ENCODE measurements around the gene EPHX1. TPM values are rescaled to one million over a fixed set of nuclear protein-coding genes. Genes with fewer than 3 reads are reported as not detected.
A peak's percentile ranks its signal among the peaks of the same experiment; 100 is the strongest.
"Not testable (repeated sequence)": the region's sequence is repeated elsewhere in the genome, so short reads cannot be mapped to it uniquely, and the experiment has no call there.

Gene EPHX1
- total RNA-seq, 1 donor: 31.5 TPM

- no peak for DNase-seq (ENCODE audit: low read depth)
- TF ChIP-seq, protein P1, sequence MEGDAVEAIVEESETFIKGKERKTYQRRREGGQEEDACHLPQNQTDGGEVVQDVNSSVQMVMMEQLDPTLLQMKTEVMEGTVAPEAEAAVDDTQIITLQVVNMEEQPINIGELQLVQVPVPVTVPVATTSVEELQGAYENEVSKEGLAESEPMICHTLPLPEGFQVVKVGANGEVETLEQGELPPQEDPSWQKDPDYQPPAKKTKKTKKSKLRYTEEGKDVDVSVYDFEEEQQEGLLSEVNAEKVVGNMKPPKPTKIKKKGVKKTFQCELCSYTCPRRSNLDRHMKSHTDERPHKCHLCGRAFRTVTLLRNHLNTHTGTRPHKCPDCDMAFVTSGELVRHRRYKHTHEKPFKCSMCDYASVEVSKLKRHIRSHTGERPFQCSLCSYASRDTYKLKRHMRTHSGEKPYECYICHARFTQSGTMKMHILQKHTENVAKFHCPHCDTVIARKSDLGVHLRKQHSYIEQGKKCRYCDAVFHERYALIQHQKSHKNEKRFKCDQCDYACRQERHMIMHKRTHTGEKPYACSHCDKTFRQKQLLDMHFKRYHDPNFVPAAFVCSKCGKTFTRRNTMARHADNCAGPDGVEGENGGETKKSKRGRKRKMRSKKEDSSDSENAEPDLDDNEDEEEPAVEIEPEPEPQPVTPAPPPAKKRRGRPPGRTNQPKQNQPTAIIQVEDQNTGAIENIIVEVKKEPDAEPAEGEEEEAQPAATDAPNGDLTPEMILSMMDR (IDR thresholded peaks at IDR 0.05; ENCODE audit: insufficient read depth, low read depth, low read length): no peak
- H3K4me3 ChIP-seq (ENCODE audit: low read depth, low read length): no peak overlapping the region
Measured at GRCh38 chr1:225886159-225887029, 76.5 kb downstream of the EPHX1 start.

DNA sequence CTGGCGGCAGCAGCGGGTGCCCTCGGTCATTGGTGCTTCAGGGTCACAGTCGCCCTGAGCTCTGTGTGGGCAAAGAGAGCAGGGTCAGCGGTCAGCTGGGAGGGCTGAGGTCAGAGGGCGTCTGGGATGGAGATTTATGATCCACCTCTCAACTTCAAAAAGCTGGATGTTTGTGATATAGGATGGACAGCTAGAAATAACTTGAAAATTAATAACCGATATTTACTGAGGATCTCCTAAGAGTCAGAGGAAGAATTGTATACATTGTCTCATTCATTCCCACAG lies 77.0 kb downstream of the EPHX1 start:
- no peak overlapping the region for H3K4me3 ChIP-seq (ENCODE audit: low read depth, low read length)
- TF ChIP-seq, protein P1 (IDR thresholded peaks at IDR 0.05; ENCODE audit: insufficient read depth, low read depth, low read length): no peak
- no peak for DNase-seq (ENCODE audit: low read depth)

- not testable (repeated sequence) for DNase-seq (ENCODE audit: low read depth); H3K4me3 ChIP-seq (ENCODE audit: low read depth, low read length)
Measured at GRCh38 chr1:225887554-225888288, 77.8 kb downstream of the EPHX1 start.

DNA sequence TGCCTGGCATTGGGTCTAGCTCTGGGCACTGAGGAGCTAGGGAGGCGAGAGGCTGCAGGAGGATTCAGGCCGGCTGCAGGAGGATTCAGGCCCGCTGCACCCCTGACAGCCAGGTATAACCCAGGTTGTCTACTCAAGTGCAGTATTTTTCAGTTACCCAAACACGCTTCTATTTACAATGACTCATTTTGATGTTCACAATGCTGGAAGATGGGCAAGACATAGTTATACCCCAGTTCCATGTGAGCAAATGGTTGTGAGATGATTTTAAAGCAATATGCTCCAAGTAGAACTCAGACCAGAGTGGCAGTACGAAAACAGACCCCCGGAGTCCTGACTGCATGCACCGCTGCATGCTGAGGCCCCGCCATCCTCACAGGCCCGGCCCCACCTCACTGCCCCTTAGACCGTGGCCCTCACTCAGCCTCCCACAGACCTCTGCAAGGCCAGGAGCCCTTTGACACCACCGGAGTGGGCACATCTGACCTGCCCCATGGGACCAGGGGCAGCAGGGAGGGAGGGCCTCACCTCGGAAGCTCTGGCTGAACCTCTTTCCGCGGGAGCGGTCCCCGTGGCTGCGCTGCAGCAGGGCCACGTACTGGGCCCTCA lies 78.5 kb downstream of the EPHX1 start:
- no peak for DNase-seq (ENCODE audit: low read depth)
- TF ChIP-seq, protein P1 (IDR thresholded peaks at IDR 0.05; ENCODE audit: insufficient read depth, low read depth, low read length): no peak
- H3K4me3 ChIP-seq (ENCODE audit: low read depth, low read length): no peak overlapping the region

GRCh38 chr1:225888898-225889601 lies 79.1 kb downstream of the EPHX1 start, which contains the start of gene LEFTY1:
Gene LEFTY1 (minus strand): TSS chr1:225889146. CDS start chr1:225889066, 80 bp downstream.
- DNase-seq (ENCODE audit: low read depth): peak; percentile 67
- no peak within 1 kb of the TSS for H3K4me3 ChIP-seq (ENCODE audit: low read depth, low read length)
- TF ChIP-seq, protein P1 (IDR thresholded peaks at IDR 0.05; ENCODE audit: insufficient read depth, low read depth, low read length): no peak

DNA sequence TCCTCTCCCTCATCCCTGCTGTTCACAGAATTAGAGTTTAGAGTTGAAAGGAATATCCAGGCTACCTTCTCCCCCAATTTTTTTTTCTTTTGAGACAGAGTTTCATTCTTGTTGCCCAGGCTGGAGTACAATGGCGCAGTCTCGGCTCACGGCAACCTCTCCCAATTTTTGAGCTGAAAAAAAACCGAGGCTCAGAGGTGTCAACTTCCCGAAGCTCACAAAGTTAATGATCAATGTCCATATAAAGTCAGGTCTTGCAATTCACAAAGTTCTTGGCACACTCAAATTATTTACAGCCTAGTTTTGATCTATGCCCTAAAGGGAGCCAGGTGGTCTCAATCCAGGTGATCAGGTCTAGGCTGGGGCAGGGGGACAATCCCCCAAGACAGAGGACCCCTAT lies 79.8 kb downstream of the EPHX1 start:
- TF ChIP-seq, protein P1 (IDR thresholded peaks at IDR 0.05; ENCODE audit: insufficient read depth, low read depth, low read length): no peak
- H3K4me3 ChIP-seq (ENCODE audit: low read depth, low read length): no peak overlapping the region

More for the DNA sequence above, 79.8 kb downstream of the EPHX1 start:
- DNase-seq (ENCODE audit: low read depth): no peak
